ENCODE data around the gene SFT2D1.
"Not testable (repeated sequence)": the region's sequence is repeated elsewhere in the genome, so short reads cannot be mapped to it uniquely, and the experiment has no call there.

SFT2D1 gene

DNA sequence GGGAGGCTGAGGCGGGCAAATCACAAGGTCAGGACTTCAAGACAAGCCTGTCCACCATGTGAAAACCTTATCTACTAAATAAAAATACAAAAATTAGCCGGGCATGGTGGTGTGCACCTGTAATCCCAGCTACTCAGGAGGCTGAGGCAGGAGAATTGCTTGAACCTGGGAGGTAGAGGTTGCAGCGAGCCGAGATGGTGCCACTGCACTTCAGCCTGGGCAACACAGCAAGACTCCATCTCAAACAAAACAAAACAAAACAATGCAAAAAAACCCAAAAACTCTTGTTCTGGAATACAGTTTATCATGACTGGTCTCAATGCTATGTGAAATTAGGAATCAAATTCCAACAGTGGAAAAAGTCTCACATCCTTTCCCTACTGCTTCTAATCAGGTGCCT, 20.1 kb upstream of the SFT2D1 start:
- DNase-seq (ENCODE audit: low spot score): not testable (repeated sequence)

- DNase-seq (ENCODE audit: low spot score): no peak
Measured at GRCh38 chr6:166361077-166361429, 18.7 kb upstream of the SFT2D1 start.

DNA sequence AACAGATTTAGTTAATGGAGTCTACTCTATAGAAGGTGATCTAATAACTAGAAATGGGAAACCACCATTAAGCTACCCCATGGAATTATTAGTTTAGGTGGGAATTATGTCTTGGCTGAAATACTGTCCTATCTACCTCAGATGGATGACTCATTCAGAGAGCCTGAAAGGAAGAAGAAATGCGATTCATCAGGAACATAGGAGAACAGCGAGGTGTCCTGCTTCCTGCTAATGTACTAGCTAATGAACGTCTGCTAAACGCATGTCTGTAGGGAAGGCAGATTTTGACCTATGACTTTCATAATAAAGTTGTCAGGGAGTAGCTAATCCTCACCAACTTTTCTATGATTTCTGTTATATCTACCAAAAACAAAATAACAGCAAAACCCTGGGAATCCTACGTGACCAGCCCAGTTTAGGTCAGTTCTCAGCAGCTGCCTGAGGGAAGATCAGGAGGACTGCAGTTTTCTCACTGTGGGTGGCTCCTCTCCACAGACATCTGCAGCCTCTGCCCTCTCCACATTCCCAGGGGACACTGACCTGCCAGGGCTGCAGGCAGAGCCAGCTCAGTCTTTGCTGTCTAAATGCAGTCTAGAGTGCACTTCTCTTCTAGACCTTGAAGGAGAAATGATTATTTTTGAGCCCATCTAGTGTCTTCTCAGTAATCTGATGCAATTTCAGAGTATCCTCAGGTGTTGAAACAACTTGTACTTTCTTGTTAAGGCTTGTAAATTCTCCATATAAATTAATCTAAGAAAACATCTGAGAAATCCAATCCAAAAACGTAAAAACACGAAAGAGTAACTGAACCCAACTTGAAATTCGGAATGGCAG, 18.1 kb upstream of the SFT2D1 start:
- DNase-seq (ENCODE audit: low spot score): no peak

DNA sequence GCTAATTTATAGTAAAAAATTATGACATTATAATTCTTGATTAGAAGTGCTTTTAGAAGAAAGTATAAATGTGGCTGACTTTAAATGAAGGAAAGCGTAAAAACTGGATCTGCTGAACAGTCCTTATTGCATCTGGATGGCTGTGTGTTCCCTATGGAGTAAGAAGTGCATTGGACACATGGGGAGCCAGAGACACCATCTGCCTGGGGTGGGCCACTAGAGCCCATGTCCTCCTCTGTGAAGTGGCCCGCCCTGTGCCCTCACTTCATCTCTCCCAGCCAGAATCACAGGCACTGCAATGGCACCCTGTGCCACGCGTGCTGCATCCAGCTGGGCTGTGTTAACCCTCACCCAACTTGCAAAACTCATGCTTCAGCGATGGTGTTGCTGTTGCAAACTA, 13.2 kb upstream of the SFT2D1 start:
- no peak for DNase-seq (ENCODE audit: low spot score)

DNA sequence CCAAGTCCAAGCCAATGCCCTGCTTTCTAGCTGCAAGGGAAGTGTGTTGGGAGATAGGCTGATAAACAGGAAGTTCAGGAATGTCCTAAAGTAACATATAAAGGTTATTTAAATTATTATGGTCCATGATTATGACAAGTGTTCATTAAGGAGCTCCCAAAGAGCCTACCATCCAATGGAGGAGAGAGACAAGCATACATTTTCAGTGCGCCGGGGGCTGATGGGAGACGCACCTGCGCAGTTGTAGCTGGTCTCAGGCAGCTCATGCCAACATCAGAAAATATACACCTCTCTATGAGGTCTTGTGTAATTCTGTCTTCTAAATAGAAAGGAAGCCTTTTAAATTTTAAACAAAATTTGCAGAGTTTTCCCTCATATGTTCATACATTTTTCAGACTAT, 12.6 kb upstream of the SFT2D1 start:
- no peak for DNase-seq (ENCODE audit: low spot score)

GRCh38 chr6:166354143-166354542, 11.8 kb upstream of the SFT2D1 start:
- no peak for DNase-seq (ENCODE audit: low spot score)

- DNase-seq (ENCODE audit: low spot score): no peak
Measured at GRCh38 chr6:166353507-166353906, 11.2 kb upstream of the SFT2D1 start.

- DNase-seq (ENCODE audit: low spot score): no peak
Measured at GRCh38 chr6:166352923-166353322, 10.6 kb upstream of the SFT2D1 start.

DNA sequence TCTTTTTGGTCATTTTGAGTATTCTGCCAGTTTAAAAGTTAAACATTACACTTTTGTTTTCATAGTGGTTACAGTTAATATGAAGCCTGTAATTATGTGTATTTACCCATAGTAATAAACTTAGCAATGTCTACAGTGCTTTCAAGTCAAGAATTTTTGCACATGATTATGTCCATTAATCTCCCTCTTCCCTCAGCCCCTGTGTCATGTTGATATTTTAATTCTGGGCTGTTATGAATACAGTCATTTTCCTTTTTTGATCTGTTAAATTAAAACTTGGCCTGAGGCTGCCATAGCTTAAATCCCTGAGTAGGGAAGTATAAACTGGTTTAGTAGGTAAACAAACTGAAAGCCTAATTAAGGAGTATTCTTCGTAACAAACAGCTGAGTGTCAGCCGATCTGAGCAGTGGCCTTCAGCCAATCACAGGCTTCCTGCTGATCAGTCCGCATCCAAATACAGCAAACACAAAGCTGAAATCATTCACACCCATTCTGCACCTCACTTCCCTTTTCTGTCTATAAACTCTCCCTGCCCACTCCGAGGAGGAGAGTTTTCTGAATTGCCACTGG, 9.5 kb upstream of the SFT2D1 start:
- DNase-seq (ENCODE audit: low spot score): no peak

DNA sequence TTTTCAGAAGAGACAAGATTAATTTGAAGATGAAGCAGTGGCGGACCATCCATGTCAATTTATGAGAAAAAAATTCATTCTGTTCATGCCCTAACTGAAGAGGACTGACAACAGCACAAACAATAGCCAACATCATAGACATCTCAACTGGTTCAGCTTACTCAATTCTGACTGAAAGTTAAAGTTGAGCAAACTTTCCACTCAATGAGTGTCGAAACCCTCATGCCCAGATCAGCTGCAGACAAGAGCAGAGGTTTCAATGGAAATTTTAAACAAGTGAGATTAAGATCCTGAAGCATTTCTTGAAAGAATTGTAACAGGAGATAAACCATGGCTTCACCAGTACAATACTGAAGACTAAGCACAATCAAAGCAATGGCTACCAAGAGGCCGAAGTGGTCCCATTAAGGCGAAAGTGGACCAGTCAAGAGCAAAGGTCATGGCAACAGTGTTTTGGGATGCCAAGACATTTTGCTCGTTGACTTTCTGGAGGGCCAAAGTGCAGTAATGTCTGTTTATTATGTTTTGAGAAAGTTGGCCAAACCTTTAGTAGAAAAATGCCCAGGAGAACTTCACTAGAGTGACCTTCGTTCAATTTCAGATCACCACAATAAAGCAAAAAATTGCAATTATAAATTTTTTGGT, 6.1 kb upstream of the SFT2D1 start:
- DNase-seq (ENCODE audit: low spot score): no peak

- no peak for DNase-seq (ENCODE audit: low spot score)
Measured at GRCh38 chr6:166346965-166347364, 4.6 kb upstream of the SFT2D1 start.

- no peak for DNase-seq (ENCODE audit: low spot score)
Measured at GRCh38 chr6:166346449-166346848, 4.1 kb upstream of the SFT2D1 start.

DNA sequence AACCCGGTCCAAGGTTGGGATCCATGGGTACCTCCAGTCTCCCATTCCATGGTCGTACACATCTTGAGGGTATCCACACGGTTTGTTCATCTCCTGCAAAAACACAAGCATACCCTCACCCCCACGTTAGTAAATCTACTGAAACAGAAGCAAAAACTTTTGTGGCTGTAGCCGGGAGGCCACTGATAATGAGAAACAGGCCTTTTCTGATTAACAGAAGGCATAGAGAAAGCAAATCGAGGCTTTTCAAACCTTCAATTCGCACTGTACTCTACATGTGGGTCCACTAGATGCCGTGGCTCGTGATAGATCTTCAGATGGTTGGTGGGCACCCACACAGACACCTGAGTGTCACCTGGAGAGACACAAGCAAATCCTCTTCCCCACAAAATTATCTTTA, 3.3 kb upstream of the SFT2D1 start:
- DNase-seq (ENCODE audit: low spot score): not testable (repeated sequence)

DNA sequence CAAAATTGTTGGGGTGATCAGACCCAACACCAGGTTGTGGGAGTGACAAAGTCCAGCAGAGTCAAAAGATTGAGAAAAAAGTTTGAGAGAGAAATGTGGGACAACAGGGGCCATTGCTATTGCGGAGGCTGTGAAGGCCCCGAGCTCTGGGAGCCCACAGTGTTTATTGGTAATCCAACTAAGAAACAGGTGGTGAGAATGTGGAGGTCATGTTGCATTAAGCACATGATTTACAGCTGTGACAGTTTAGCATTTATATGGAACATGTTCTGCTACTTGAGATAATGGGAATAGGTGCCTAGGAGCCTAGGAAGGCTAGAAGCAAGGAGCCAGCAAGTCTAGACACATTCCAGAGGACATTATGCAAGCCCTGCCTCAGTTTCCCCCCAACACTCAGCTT, 2.6 kb upstream of the SFT2D1 start:
- DNase-seq (ENCODE audit: low spot score): not testable (repeated sequence)

GRCh38 chr6:166344240-166344639, 1.9 kb upstream of the SFT2D1 start:
- DNase-seq (ENCODE audit: low spot score): no peak

DNA sequence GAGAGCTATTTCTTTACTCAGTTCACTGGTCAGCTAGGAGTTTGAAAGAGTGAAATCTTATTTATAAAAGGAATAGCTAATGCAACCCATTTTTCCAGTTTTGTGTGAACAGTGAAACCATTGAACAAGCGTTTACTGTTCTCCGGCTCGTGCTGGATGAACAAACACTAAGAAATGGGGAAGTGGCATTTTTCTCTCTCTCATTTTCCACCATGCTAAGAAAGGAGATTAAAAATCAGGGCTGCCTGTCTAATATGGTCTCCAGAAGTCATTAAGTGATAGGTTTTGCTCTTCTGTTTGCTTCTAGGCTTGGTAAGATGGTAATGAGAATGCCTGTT, 774 bp upstream of the SFT2D1 start:
- no peak for DNase-seq (ENCODE audit: low spot score)

GRCh38 chr6:166341977-166342348, 382 bp downstream of the SFT2D1 start:
- DNase-seq (ENCODE audit: low spot score): no peak

GRCh38 chr6:166341464-166341863, 881 bp downstream of the SFT2D1 start:
- DNase-seq (ENCODE audit: low spot score): peak; percentile 9

DNA sequence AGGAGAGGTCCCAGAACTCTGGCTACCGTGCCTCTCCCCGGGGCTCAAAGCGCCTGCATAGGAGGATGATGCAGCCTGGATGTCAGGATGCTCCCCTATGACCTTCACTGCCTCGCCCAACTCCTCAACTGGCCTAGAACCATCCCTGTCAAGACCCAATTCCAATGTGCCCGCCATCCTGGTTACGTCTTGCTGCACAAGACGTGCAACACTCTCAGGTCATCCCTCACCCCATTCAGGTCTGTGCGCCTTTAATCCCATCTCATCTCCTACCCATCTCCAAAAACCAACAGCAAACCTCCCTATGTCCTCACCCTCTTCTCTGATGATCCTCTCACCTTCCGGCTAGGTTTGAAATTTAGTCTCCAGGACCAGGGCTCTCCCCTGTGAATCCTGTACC, 3.5 kb downstream of the SFT2D1 start:
- no peak for DNase-seq (ENCODE audit: low spot score)

GRCh38 chr6:166336847-166337246, 5.5 kb downstream of the SFT2D1 start:
- DNase-seq (ENCODE audit: low spot score): no peak

DNA sequence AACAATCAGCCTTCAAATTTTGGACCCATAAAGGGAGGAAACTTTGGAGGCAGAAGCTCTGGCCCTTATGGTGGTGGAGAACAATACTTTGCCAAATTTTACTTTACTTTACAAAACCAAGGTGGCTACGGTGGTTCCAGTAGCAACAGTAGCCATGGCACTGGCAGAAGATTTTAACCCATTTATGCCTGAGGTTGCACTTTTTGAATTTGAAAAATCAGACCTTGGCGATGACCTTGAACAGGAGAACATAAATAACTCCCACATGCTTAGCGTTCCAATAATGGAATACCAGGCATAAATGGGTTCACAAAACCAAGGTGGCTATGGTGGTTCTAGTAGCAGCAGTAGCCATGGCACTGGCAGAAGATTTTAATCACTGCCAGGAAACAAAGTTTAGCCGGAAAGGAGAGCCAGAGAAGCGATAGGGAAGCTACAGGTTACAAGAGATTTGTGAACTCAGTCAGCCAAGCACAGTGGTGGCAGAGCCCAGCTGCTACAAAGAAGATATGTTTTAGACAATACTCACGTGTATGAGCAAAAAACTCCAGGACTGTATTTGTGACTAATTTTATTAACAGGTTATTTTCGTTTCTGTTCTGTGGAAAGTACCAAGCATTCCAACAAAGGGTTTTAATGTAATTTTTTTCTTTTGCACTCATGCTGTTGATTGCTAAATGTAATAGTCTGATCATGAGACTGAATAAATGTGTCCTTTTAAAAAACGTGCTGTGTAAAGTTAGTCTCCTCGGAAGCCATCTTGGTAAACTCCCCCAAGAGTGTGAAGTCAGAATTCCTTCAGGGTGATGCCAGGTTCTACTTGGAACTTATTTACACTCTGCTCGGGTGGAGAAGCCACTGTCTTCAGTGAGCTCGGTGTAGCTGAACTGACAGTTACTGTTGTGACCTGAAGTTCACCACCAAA, 6.7 kb downstream of the SFT2D1 start:
- no peak for DNase-seq (ENCODE audit: low spot score)

DNA sequence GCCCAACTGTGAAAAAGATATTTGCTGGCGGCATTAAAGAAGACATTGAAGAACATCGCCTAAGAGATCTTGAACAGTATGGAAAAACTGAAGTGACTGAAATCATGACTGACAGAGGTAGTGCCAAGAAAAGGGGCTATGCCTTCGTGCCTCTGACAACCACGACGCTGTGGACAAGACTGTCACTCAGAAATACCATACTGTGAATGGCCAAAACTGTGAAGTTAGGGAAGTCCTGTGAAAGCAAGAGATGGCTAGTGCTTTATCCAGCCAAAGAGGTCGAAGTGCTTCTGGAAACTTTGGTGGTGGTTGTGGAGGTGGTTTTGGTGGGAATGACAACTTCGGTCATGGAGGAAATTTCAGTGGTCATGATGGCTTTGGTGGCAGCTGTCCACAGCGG, 7.5 kb downstream of the SFT2D1 start:
- DNase-seq (ENCODE audit: low spot score): no peak
